OCI-LY3 (cell line): ENCODE data around the gene TMEM39B.

ENCODE experiments used
- EZH2phosphoT487 ChIP-seq: fragments of 200-600 bp; shearing (Covaris generic); IDR thresholded peaks from 2 replicates; pipeline ENCODE4 v1.6.1; 2018; ENCODE audit warnings: antibody characterized with exemption, mixed run types, low read depth
- TF ChIP-seq, protein P1 (sequence below): fragments of 200-600, 300-600 bp; sonication (generic); IDR thresholded peaks from 2 replicates; pipeline ENCODE4 v1.5.1; 2014; ENCODE audit warnings: antibody characterized with exemption, low read length, low read depth

- TF ChIP-seq, protein P1, sequence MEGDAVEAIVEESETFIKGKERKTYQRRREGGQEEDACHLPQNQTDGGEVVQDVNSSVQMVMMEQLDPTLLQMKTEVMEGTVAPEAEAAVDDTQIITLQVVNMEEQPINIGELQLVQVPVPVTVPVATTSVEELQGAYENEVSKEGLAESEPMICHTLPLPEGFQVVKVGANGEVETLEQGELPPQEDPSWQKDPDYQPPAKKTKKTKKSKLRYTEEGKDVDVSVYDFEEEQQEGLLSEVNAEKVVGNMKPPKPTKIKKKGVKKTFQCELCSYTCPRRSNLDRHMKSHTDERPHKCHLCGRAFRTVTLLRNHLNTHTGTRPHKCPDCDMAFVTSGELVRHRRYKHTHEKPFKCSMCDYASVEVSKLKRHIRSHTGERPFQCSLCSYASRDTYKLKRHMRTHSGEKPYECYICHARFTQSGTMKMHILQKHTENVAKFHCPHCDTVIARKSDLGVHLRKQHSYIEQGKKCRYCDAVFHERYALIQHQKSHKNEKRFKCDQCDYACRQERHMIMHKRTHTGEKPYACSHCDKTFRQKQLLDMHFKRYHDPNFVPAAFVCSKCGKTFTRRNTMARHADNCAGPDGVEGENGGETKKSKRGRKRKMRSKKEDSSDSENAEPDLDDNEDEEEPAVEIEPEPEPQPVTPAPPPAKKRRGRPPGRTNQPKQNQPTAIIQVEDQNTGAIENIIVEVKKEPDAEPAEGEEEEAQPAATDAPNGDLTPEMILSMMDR = no peak
- TF ChIP-seq EZH2phosphoT487 = no peak
These were observed 30.4 kb upstream of the TMEM39B start for GRCh38 chr1:32042330-32042729.
